H1 (cell line): ENCODE data around the gene APOO. TPM values are rescaled to one million over a fixed set of nuclear protein-coding genes. Genes with fewer than 3 reads are reported as not detected.

Source experiments
- CTCF ChIA-PET: fragments of 300-600 bp; sonication (Branson Sonifier 250); formaldehyde crosslinking; loops from one replicate; lab custom pipeline; 2021; ENCODE audit not compliant: partially characterized antibody; lab: Charles Lee
- POLR2A ChIA-PET: fragments of 300-600 bp; sonication (Branson Sonifier 250); formaldehyde crosslinking; loops from one replicate; lab custom pipeline; 2021; ENCODE audit warnings: inconsistent platforms; ENCODE audit not compliant: partially characterized antibody; lab: Charles Lee
- DNase-seq, 2 experiments: peaks; one replicate each; pipeline versions ENCODE4 v3.0.0 to v3.0.0-alpha.2; 2010 to 2022; ENCODE audit warnings: low spot score in 2 of 2, low read depth in 1 of 2, mixed read lengths in 1 of 2
- FAIRE-seq: peaks from 2 replicates; lab custom pipeline; 2011; peaks lifted over from hg19 to GRCh38; lab: Jason Lieb, UNC
- H2AFZ ChIP-seq: 2 replicates; pipeline ENCODE4 v1.8.1; 2012; ENCODE audit warnings: low read length, inconsistent platforms
- H2AK5ac ChIP-seq: 2 replicates; pipeline ENCODE4 v1.6.1; 2013; ENCODE audit warnings: low read depth, low read length
- H2BK120ac ChIP-seq: replicated peaks from 2 replicates; pipeline ENCODE3; 2013; ENCODE audit warnings: low read depth, low read length, inconsistent platforms
- H2BK12ac ChIP-seq: 2 replicates; pipeline ENCODE4 v1.6.1; 2013; ENCODE audit warnings: low read depth, low read length
- H2BK15ac ChIP-seq: 2 replicates; pipeline ENCODE4 v1.6.1; 2013; ENCODE audit warnings: low read length
- H2BK20ac ChIP-seq: 2 replicates; pipeline ENCODE4 v1.6.1; 2013; ENCODE audit warnings: low read length
- H2BK5ac ChIP-seq: 2 replicates; pipeline ENCODE4 v1.6.1; 2013; ENCODE audit warnings: low read depth, low read length
- H3K14ac ChIP-seq: 2 replicates; pipeline ENCODE4 v1.6.1; 2013; ENCODE audit warnings: inconsistent platforms; ENCODE audit not compliant: insufficient read length
- H3K18ac ChIP-seq: 2 replicates; pipeline ENCODE4 v1.6.1; 2013; ENCODE audit warnings: low read length; ENCODE audit errors: extremely low read depth
- H3K23ac ChIP-seq: 2 replicates; pipeline ENCODE4 v1.6.1; 2013; ENCODE audit warnings: inconsistent platforms; ENCODE audit not compliant: insufficient read length
- H3K23me2 ChIP-seq: 2 replicates; pipeline ENCODE4 v1.6.1; 2013; ENCODE audit warnings: low read depth, low read length
- H3K27ac ChIP-seq: 2 replicates; pipeline ENCODE4 v1.6.1; 2011; ENCODE audit warnings: low read depth, low read length, inconsistent platforms
- H3K27me3 ChIP-seq, 4 experiments: replicated peaks in 1 of 4; 1 replicate in 1 of 4; 2 replicates in 3 of 4; pipeline versions ENCODE4 v1.6.1 to v1.8.1; 2011 to 2013; ENCODE audit warnings: low read length in 3 of 4, mild to moderate bottlenecking in 3 of 4, inconsistent platforms in 2 of 4, mixed read lengths in 2 of 4, moderate library complexity in 1 of 4; ENCODE audit not compliant: control insufficient read depth in 3 of 4, insufficient read depth in 3 of 4; ENCODE audit errors: extremely low read depth in 1 of 4
- H3K36me3 ChIP-seq, 4 experiments: 2 replicates each; pipeline versions ENCODE4 v1.6.1 to v1.8.1; 2011 to 2013; ENCODE audit warnings: mild to moderate bottlenecking in 4 of 4, low read length in 3 of 4, moderate library complexity in 2 of 4, control low read depth in 1 of 4, inconsistent platforms in 1 of 4; ENCODE audit not compliant: insufficient read depth in 4 of 4, control insufficient read depth in 2 of 4
- H3K4ac ChIP-seq: replicated peaks from 2 replicates; pipeline ENCODE3; 2013; ENCODE audit warnings: low read length, low read depth, mixed read lengths, inconsistent platforms; ENCODE audit not compliant: insufficient read length
- H3K4me1 ChIP-seq, 4 experiments: replicated peaks in 1 of 4; 1 replicate in 1 of 4; 2 replicates in 3 of 4; pipeline versions ENCODE4 v1.6.1 to v1.8.1; 2011 to 2013; ENCODE audit warnings: low read length in 3 of 4, inconsistent platforms in 2 of 4, mixed read lengths in 1 of 4; ENCODE audit not compliant: insufficient read depth in 4 of 4, control insufficient read depth in 3 of 4
- H3K4me2 ChIP-seq, 2 experiments: 2 replicates each; pipeline versions ENCODE4 v1.6.1 to v1.8.1; 2011 to 2013; ENCODE audit warnings: low read depth in 2 of 2, low read length in 2 of 2, control low read depth in 1 of 2, inconsistent platforms in 1 of 2, mild to moderate bottlenecking in 1 of 2; ENCODE audit not compliant: insufficient read depth in 1 of 2
- H3K4me3 ChIP-seq, 4 experiments: fragments of 200-600, 300-600 bp in 1 of 4; sonication (generic), shearing (Covaris generic), sonication (Bioruptor Twin) in 1 of 4; 2 replicates each; pipeline versions ENCODE4 v1.5.1 to v1.8.1; 2011 to 2016; ENCODE audit warnings: low read length in 4 of 4, low read depth in 3 of 4, control low read depth in 2 of 4, inconsistent platforms in 2 of 4, mild to moderate bottlenecking in 2 of 4, mixed read lengths in 1 of 4, moderate library complexity in 1 of 4; ENCODE audit not compliant: insufficient read depth in 2 of 4; ENCODE audit errors: extremely low read depth in 1 of 4
- H3K56ac ChIP-seq: replicated peaks from 2 replicates; pipeline ENCODE3; 2013; ENCODE audit warnings: low read depth, mild to moderate bottlenecking, mixed read lengths, low read length, inconsistent platforms; ENCODE audit not compliant: insufficient read length
- H3K79me1 ChIP-seq: 2 replicates; pipeline ENCODE4 v1.6.1; 2013; ENCODE audit warnings: low read depth, low read length, control low read depth
- H3K79me2 ChIP-seq, 2 experiments: 2 replicates each; pipeline versions ENCODE4 v1.6.1 to v1.8.1; 2012 to 2013; ENCODE audit warnings: low read length in 2 of 2, mild to moderate bottlenecking in 2 of 2, inconsistent platforms in 1 of 2; ENCODE audit not compliant: insufficient read depth in 2 of 2, control insufficient read depth in 1 of 2
- H3K9ac ChIP-seq, 4 experiments: replicated peaks in 1 of 4; 1 replicate in 1 of 4; 2 replicates in 3 of 4; pipeline versions ENCODE4 v1.6.1 to v1.8.1; 2011 to 2013; ENCODE audit warnings: low read depth in 3 of 4, low read length in 3 of 4, control low read depth in 2 of 4, mild to moderate bottlenecking in 2 of 4, moderate library complexity in 2 of 4, inconsistent platforms in 1 of 4; ENCODE audit errors: extremely low read depth in 1 of 4
- H3K9me3 ChIP-seq, 2 experiments: 2 replicates each; pipeline versions ENCODE4 v1.6.1 to v1.8.1; 2012 to 2013; ENCODE audit warnings: mild to moderate bottlenecking in 2 of 2, moderate library complexity in 2 of 2, control low read depth in 1 of 2, inconsistent platforms in 1 of 2, low read depth in 1 of 2, low read length in 1 of 2, mixed read lengths in 1 of 2; ENCODE audit not compliant: insufficient read depth in 2 of 2
- H4K20me1 ChIP-seq, 2 experiments: replicated peaks in 1 of 2; 2 replicates each; pipeline versions ENCODE3 to v1.8.1; 2011 to 2013; ENCODE audit warnings: inconsistent platforms in 2 of 2, low read length in 2 of 2, mild to moderate bottlenecking in 1 of 2; ENCODE audit not compliant: insufficient read depth in 2 of 2, control insufficient read depth in 1 of 2
- H4K5ac ChIP-seq: 2 replicates; pipeline ENCODE4 v1.6.1; 2013; ENCODE audit warnings: low read length, low read depth, mixed read lengths, inconsistent platforms; ENCODE audit not compliant: insufficient read length
- H4K8ac ChIP-seq: 2 replicates; pipeline ENCODE4 v1.8.0; 2013; ENCODE audit warnings: mild to moderate bottlenecking, moderate library complexity, low read length, inconsistent platforms; ENCODE audit not compliant: insufficient read depth; ENCODE audit errors: extremely low read depth
- H4K91ac ChIP-seq: replicated peaks from 2 replicates; pipeline ENCODE3; 2013; ENCODE audit warnings: low read length, mixed read lengths, inconsistent platforms; ENCODE audit not compliant: insufficient read length
- BACH1 ChIP-seq: IDR thresholded peaks from 2 replicates; pipeline ENCODE4 v1.6.1; 2012; ENCODE audit warnings: low read length, improper control_type of control experiment
- NRF1 ChIP-seq: IDR thresholded peaks from 2 replicates; pipeline ENCODE4 v1.6.1; 2011; ENCODE audit warnings: mild to moderate bottlenecking, low read depth, low read length, improper control_type of control experiment
- POU5F1 ChIP-seq: IDR thresholded peaks from 2 replicates; pipeline ENCODE4 v1.6.1; 2011; ENCODE audit warnings: low read depth, mild to moderate bottlenecking, low read length, moderate library complexity
- RNF2 ChIP-seq: fragments of 200-900, 300-1000 bp; sonication (generic); IDR thresholded peaks from 2 replicates; pipeline ENCODE4 v1.7.1; 2016; ENCODE audit warnings: borderline replicate concordance, low read depth, mild to moderate bottlenecking, antibody characterized with exemption, low read length; ENCODE audit not compliant: poor library complexity, severe bottlenecking; ENCODE audit errors: missing control alignments
- RXRA ChIP-seq: IDR thresholded peaks from 2 replicates; pipeline ENCODE4 v1.6.1; 2011; ENCODE audit warnings: low read depth, mild to moderate bottlenecking, low read length, moderate library complexity; ENCODE audit not compliant: insufficient read depth
- TAF1 ChIP-seq: IDR thresholded peaks from 2 replicates; pipeline ENCODE4 v1.6.1; 2011; ENCODE audit warnings: mild to moderate bottlenecking, low read depth, low read length
- WGBS, 2 experiments: shearing (Covaris generic) in 1 of 2; methylation state at CpG; one replicate each; pipeline versions ENCODE4 v1.1.6 to v1.1.7; 2013 to 2015; ENCODE audit warnings: low lambda C conversion rate in 2 of 2, mixed read lengths in 2 of 2, inconsistent platforms in 1 of 2, low coverage in 1 of 2, missing lambda C conversion rate in 1 of 2; ENCODE audit not compliant: insufficient replicate concordance in 2 of 2, insufficient coverage in 1 of 2, insufficient read length in 1 of 2; ENCODE audit errors: extremely low coverage in 1 of 2, missing lambda C conversion rate in 1 of 2; 5-methylcytosine and 5-hydroxymethylcytosine counted together
- polyA plus RNA-seq, 7 experiments: library from polyadenylated mRNA; depleted of rRNA in 3 of 7; stranded (reverse) in 5 of 7; unstranded in 2 of 7; fragments of >200 nt in 5 of 7; fragments of 200-250 nt in 2 of 7; gene quantifications; 1 replicate in 5 of 7; 2 replicates in 1 of 7; 4 replicates in 1 of 7; pipeline versions ENCODE4 v1.2.1 to v1.2.3, GENCODE V29; 2011 to 2013; ENCODE audit warnings: missing spikeins in 2 of 7, mixed read lengths in 2 of 7
- total RNA-seq: library from RNA; stranded (reverse); fragmentation: NEBNext Ultra II Directional; extraction: Animal tissue kit (Norgen Biotek cat#: 25700); gene quantifications from 2 replicates; pipeline ENCODE4 v1.2.1, GENCODE V29; 2021
- TF ChIP-seq, protein P1 (sequence below): IDR thresholded peaks from 2 replicates; pipeline ENCODE4 v1.6.1; 2012; ENCODE audit warnings: inconsistent platforms

APOO gene
- total and polyA plus RNA-seq, 2 of the 8 experiments (the other 6 are each of a cell fraction or from before 2014, with no cell fraction given) = 25.7 to 45.0 TPM

DNA sequence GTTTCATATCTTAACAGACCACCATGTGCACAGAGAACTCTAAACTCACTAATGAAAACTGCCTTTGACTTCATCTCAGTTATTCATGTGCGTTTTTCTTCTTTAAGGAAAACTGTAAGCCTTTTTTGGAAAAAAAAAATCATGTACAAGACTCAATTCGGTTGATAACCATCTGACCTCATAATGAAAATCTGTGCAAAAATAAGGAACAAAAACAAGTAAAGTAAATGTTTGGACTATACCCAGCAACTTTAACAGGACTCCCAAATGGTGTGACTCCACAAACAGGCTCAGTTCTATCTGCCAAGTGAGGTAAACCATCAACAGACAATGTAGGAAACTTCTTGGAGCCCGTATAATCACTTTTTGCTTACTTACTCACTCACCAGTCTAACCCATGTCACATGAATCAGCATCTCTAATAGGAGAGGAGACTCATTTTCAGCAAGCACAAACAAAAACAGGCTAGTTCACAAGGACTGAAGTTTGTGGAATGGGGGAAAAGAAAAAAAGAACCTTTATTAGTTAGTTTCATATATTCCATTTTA lies 9.3 kb downstream of the APOO start:
- Histone ChIP-seq H2BK20ac (no peak overlapping the region), H2BK12ac (no peak overlapping the region), H4K91ac (no peak overlapping the region), H3K9me3 (no peaks in the 10 kb centered on the region), H3K36me3 (no peaks in the 10 kb centered on the region), H2AFZ (no peak overlapping the region), H2BK5ac (no peak overlapping the region), H3K27ac (no peak overlapping the region), H3K56ac (no peak overlapping the region), H2BK120ac (no peak overlapping the region), H3K79me2 (peaks cover 0 to 27% of the 10 kb centered on the region in 2 experiments; a peak in 2 of 4 replicates), H3K18ac (no peak overlapping the region), H3K9ac (no peak overlapping the region), H3K4me2 (no peak overlapping the region), H3K4me1 (peaks cover 2 to 6% (median 3%) of the 10 kb centered on the region in 4 experiments; a peak in 3 of 7 replicates), H3K14ac (no peak overlapping the region), H4K20me1 (no peaks in the 10 kb centered on the region), H4K5ac (no peak overlapping the region), H3K23ac (no peak overlapping the region), H2BK15ac (no peak overlapping the region), H3K23me2 (no peaks in the 10 kb centered on the region), H2AK5ac (no peak overlapping the region), H3K27me3 (no peaks in the 10 kb centered on the region), H3K4ac (no peak overlapping the region), H3K4me3 (no peak overlapping the region), H4K8ac (no peak overlapping the region), H3K79me1 (no peaks in the 10 kb centered on the region)
- ChIA-PET POLR2A (no interaction called here), CTCF (interaction anchor here (0.6 kb wide), 1 partner anchor 141 kb away, joined by 3 read pairs; no protein-coding TSS in a partner anchor)
- TF ChIP-seq, protein P1, sequence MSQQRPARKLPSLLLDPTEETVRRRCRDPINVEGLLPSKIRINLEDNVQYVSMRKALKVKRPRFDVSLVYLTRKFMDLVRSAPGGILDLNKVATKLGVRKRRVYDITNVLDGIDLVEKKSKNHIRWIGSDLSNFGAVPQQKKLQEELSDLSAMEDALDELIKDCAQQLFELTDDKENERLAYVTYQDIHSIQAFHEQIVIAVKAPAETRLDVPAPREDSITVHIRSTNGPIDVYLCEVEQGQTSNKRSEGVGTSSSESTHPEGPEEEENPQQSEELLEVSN = no peak
- no peak for TF ChIP-seq RNF2
- TF ChIP-seq TAF1 = no peak
- TF ChIP-seq POU5F1 = no peak
- TF ChIP-seq NRF1 = no peak
- TF ChIP-seq RXRA = no peak
- no peak for TF ChIP-seq BACH1
- WGBS, 2 experiments = 100% methylated on average over 3 of the region's 3 CpGs; no CpG with 5 or more reads in 1 of the 2 experiments
- DNase-seq (no peak), FAIRE-seq (no peak)
